HepG2 (cell line): Measurements from ENCODE around the gene COA7. TPM values are rescaled to one million over a fixed set of nuclear protein-coding genes. Genes with fewer than 3 reads are reported as not detected.

ENCODE experiments used
- ARNTL ChIP-seq: sonication (generic); formaldehyde crosslinking; IDR thresholded peaks from 2 replicates; pipeline ENCODE4 v1.4.0; 2020; ENCODE audit warnings: mild to moderate bottlenecking, missing genetic modification reagents
- EEA1 ChIP-seq: sonication (generic); formaldehyde crosslinking; IDR thresholded peaks from 2 replicates; pipeline ENCODE4 v1.5.1; 2020; ENCODE audit warnings: mild to moderate bottlenecking, missing genetic modification reagents, borderline replicate concordance
- EED ChIP-seq: sonication (generic); formaldehyde crosslinking; IDR thresholded peaks from 2 replicates; pipeline ENCODE4 v1.5.0; 2020; ENCODE audit warnings: mild to moderate bottlenecking, missing genetic modification reagents
- GTF3A ChIP-seq: sonication (generic); formaldehyde crosslinking; conservative IDR thresholded peaks from 2 replicates; pipeline ENCODE4 v1.4.0; 2020; ENCODE audit warnings: mild to moderate bottlenecking, missing genetic modification reagents
- HIVEP1 ChIP-seq: sonication (generic); formaldehyde crosslinking; IDR thresholded peaks from 2 replicates; pipeline ENCODE4 v1.4.0; 2020; ENCODE audit warnings: mild to moderate bottlenecking, missing genetic modification reagents
- HNRNPL ChIP-seq: fragments of 200-400 bp; formaldehyde crosslinking; IDR thresholded peaks from 2 replicates; pipeline ENCODE4 v1.6.1; 2017; ENCODE audit warnings: mild to moderate bottlenecking, low read depth, low read length
- HOXA3 ChIP-seq: sonication (generic); formaldehyde crosslinking; IDR thresholded peaks from 2 replicates; pipeline ENCODE4 v1.5.0; 2020; ENCODE audit warnings: missing genetic modification reagents
- NAIF1 ChIP-seq: sonication (generic); formaldehyde crosslinking; IDR thresholded peaks from 2 replicates; pipeline ENCODE4 v1.5.0; 2020; ENCODE audit warnings: mild to moderate bottlenecking, missing genetic modification reagents, borderline replicate concordance
- NFIB ChIP-seq: sonication (generic); formaldehyde crosslinking; IDR thresholded peaks from 2 replicates; pipeline ENCODE4 v1.9.0; 2021; ENCODE audit warnings: missing genetic modification reagents, mild to moderate bottlenecking, borderline replicate concordance
- NR2F2 ChIP-seq: IDR thresholded peaks from 2 replicates; pipeline ENCODE4 v1.6.1; 2012; ENCODE audit warnings: low read depth, inconsistent platforms, borderline replicate concordance
- SKI ChIP-seq: fragments of 450-650 bp; IDR thresholded peaks from one replicate; pipeline ENCODE4 v1.6.1; 2018; ENCODE audit warnings: mild to moderate bottlenecking; ENCODE audit not compliant: partially characterized antibody
- SRSF1 ChIP-seq: fragments of 200-400 bp; formaldehyde crosslinking; optimal IDR thresholded peaks from 2 replicates; pipeline ENCODE3; 2017; ENCODE audit warnings: mild to moderate bottlenecking, low read depth, low read length, moderate library complexity
- ZFP62 ChIP-seq: sonication (generic); formaldehyde crosslinking; IDR thresholded peaks from 2 replicates; pipeline ENCODE4 v1.4.0; 2020; ENCODE audit warnings: missing genetic modification reagents
- ZNF24 ChIP-seq: fragments of 450-650 bp; IDR thresholded peaks from 2 replicates; pipeline ENCODE4 v1.6.1; 2017; ENCODE audit warnings: antibody characterized with exemption, mild to moderate bottlenecking
- ZNF558 ChIP-seq: sonication (generic); formaldehyde crosslinking; IDR thresholded peaks from 2 replicates; pipeline ENCODE4 v1.9.0; 2022; ENCODE audit warnings: mild to moderate bottlenecking, missing genetic modification reagents, borderline replicate concordance
- ZNF678 ChIP-seq: sonication (generic); formaldehyde crosslinking; IDR thresholded peaks from 2 replicates; pipeline ENCODE4 v1.4.0; 2020; ENCODE audit warnings: mild to moderate bottlenecking, missing genetic modification reagents
- ZZZ3 ChIP-seq: sonication (generic); formaldehyde crosslinking; IDR thresholded peaks from 2 replicates; pipeline ENCODE4 v1.4.0; 2020; ENCODE audit warnings: missing genetic modification reagents, mild to moderate bottlenecking, borderline replicate concordance
- polyA plus RNA-seq, 8 experiments: library from polyadenylated mRNA; depleted of rRNA in 3 of 8; stranded (reverse) in 7 of 8; unstranded in 1 of 8; fragments of >200 nt; fragmentation: Illumina TruSeq in 4 of 8; extraction: Trizol in 4 of 8; gene quantifications; 2 replicates each; pipeline versions ENCODE4 v1.2.1 to v1.2.3, GENCODE V29; 2011 to 2016; ENCODE audit warnings: low read depth in 4 of 8, missing spikeins in 1 of 8, mixed read lengths in 1 of 8; ENCODE audit not compliant: insufficient read depth in 1 of 8
- total RNA-seq, 5 experiments: library from RNA; depleted of rRNA; stranded (reverse); fragments of >200 nt; fragmentation: Illumina TruSeq; extraction: Trizol; gene quantifications; 2 replicates each; pipeline ENCODE4 v1.2.3, GENCODE V29; 2016; ENCODE audit warnings: low read depth in 1 of 5
- TF ChIP-seq, protein P1 (sequence below): sonication (generic); formaldehyde crosslinking; IDR thresholded peaks from 2 replicates; pipeline ENCODE4 v1.5.0; 2020; ENCODE audit warnings: mild to moderate bottlenecking, missing genetic modification reagents, moderate library complexity
- TF ChIP-seq, protein P2 (sequence below): IDR thresholded peaks from 2 replicates; pipeline ENCODE4 v1.6.1; 2016; ENCODE audit warnings: low read depth, control low read depth
- TF ChIP-seq, protein P3 (sequence below): sonication (generic); formaldehyde crosslinking; IDR thresholded peaks from 2 replicates; pipeline ENCODE4 v1.5.1; 2020; ENCODE audit warnings: mild to moderate bottlenecking, missing genetic modification reagents, borderline replicate concordance
- TF ChIP-seq, protein P4 (sequence below): sonication (generic); formaldehyde crosslinking; IDR thresholded peaks from 2 replicates; pipeline ENCODE4 v1.8.1; 2023; ENCODE audit warnings: mild to moderate bottlenecking, missing genetic modification reagents
- TF ChIP-seq, protein P5 (sequence below): sonication (generic); formaldehyde crosslinking; IDR thresholded peaks from 2 replicates; pipeline ENCODE4 v1.8.1; 2023; ENCODE audit warnings: missing genetic modification reagents, mild to moderate bottlenecking, borderline replicate concordance

Gene COA7
- total and polyA plus RNA-seq, 2 of the 13 experiments (the other 11 are each of a cell fraction or from before 2014, with no cell fraction given), result 12.3 to 30.4 TPM

DNA sequence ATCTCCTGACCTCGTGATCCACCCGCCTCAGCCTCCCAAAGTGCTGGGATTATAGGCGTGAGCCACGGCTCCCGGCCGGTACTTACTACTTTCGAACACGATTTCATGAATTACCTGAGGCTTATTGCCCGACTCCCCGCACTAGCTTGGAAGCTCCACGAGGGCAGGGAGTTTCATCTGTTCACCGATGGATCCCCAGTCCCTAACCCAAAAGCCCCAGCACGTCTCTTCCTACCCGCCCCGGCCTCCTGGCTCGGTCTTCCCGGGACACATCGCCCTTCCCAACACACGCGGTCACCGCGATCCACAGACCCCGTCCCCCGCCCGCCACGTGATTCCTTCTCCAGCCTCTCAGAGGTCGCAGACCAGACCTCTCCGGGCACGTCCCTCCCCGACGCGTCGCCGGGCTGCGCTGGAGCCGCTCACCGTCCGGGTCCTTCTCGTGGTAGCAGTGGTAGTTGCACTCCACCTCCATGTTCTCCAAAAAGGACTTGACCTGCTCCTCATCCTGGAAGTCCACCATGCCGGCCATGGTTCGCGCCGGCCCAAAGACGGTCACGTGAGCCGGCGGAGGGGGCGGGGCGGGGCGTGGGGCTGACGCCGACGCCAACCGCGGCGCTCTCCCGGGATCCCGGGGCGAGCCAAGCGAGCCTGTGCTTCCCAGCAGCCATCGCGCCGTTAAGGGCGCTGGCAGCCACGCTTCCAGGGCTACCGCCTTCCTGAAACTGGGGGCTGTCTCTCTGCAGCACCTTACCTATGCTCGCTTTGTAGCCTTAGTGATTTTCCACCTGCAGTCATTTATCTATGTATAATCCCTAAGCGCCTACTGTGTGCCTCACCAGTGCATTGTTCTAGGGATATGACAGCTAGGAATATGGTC is at the start of gene COA7 (continued):
- TF ChIP-seq, protein P1, sequence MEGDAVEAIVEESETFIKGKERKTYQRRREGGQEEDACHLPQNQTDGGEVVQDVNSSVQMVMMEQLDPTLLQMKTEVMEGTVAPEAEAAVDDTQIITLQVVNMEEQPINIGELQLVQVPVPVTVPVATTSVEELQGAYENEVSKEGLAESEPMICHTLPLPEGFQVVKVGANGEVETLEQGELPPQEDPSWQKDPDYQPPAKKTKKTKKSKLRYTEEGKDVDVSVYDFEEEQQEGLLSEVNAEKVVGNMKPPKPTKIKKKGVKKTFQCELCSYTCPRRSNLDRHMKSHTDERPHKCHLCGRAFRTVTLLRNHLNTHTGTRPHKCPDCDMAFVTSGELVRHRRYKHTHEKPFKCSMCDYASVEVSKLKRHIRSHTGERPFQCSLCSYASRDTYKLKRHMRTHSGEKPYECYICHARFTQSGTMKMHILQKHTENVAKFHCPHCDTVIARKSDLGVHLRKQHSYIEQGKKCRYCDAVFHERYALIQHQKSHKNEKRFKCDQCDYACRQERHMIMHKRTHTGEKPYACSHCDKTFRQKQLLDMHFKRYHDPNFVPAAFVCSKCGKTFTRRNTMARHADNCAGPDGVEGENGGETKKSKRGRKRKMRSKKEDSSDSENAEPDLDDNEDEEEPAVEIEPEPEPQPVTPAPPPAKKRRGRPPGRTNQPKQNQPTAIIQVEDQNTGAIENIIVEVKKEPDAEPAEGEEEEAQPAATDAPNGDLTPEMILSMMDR (CRISPR knock-in tag), result no peak
- peak; percentile 80 for TF ChIP-seq HIVEP1
- TF ChIP-seq NR2F2, result no peak; the same call in 1 of the 2 replicates
- no peak for TF ChIP-seq ZFP62
- no peak for TF ChIP-seq ZNF24
- TF ChIP-seq SRSF1, result no peak
- TF ChIP-seq, protein P2, sequence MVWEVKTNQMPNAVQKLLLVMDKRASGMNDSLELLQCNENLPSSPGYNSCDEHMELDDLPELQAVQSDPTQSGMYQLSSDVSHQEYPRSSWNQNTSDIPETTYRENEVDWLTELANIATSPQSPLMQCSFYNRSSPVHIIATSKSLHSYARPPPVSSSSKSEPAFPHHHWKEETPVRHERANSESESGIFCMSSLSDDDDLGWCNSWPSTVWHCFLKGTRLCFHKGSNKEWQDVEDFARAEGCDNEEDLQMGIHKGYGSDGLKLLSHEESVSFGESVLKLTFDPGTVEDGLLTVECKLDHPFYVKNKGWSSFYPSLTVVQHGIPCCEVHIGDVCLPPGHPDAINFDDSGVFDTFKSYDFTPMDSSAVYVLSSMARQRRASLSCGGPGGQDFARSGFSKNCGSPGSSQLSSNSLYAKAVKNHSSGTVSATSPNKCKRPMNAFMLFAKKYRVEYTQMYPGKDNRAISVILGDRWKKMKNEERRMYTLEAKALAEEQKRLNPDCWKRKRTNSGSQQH (CRISPR knock-in tag), result no peak
- TF ChIP-seq SKI, result no peak
- TF ChIP-seq ZZZ3 (CRISPR knock-in tag), result peak; percentile 49; the same call in 1 of the 2 replicates
- peak; percentile 69; the same call in 1 of the 2 replicates for TF ChIP-seq NAIF1 (CRISPR knock-in tag)
- TF ChIP-seq, protein P3, sequence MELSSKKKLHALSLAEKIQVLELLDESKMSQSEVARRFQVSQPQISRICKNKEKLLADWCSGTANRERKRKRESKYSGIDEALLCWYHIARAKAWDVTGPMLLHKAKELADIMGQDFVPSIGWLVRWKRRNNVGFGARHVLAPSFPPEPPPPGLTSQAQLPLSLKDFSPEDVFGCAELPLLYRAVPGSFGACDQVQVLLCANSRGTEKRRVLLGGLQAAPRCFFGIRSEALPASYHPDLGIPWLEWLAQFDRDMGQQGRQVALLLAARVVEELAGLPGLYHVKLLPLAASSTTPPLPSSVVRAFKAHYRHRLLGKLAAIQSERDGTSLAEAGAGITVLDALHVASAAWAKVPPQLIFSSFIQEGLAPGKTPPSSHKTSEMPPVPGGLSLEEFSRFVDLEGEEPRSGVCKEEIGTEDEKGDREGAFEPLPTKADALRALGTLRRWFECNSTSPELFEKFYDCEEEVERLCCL (CRISPR knock-in tag), result peak; percentile 52; the same call in 1 of the 2 replicates
- TF ChIP-seq, protein P4, sequence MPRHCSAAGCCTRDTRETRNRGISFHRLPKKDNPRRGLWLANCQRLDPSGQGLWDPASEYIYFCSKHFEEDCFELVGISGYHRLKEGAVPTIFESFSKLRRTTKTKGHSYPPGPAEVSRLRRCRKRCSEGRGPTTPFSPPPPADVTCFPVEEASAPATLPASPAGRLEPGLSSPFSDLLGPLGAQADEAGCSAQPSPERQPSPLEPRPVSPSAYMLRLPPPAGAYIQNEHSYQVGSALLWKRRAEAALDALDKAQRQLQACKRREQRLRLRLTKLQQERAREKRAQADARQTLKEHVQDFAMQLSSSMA (CRISPR knock-in tag), result peak; percentile 71; the same call in 1 of the 2 replicates
- TF ChIP-seq HNRNPL, result no peak
- no peak for TF ChIP-seq EEA1 (CRISPR knock-in tag)
- TF ChIP-seq HOXA3 (CRISPR knock-in tag), result peak; percentile 86
- TF ChIP-seq EED (CRISPR knock-in tag), result peak; percentile 95
- no peak for TF ChIP-seq GTF3A (CRISPR knock-in tag)
- TF ChIP-seq ZNF558, result peak; percentile 95
- TF ChIP-seq, protein P5, sequence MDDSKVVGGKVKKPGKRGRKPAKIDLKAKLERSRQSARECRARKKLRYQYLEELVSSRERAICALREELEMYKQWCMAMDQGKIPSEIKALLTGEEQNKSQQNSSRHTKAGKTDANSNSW (CRISPR knock-in tag), result peak; percentile 61; the same call in 1 of the 2 replicates
- TF ChIP-seq ARNTL, result peak; percentile 84
- TF ChIP-seq ZNF678 (CRISPR knock-in tag), result peak; percentile 96
- no peak for TF ChIP-seq NFIB (CRISPR knock-in tag)
